GM19324 (cell line): Measurements from ENCODE around the gene ZNF177.
A peak's percentile ranks its signal among the peaks of the same experiment; 100 is the strongest.
"Not testable (repeated sequence)": the region's sequence is repeated elsewhere in the genome, so short reads cannot be mapped to it uniquely, and the experiment has no call there.

ENCODE experiments used
- ATAC-seq: cut with Tn5 transposase; IDR thresholded peaks from one replicate; pipeline ENCODE4 v1.9.1; 2021; ENCODE audit warnings: mild to moderate bottlenecking, moderate library complexity; ENCODE audit not compliant: unreplicated experiment, low FRiP score

Gene ZNF177

DNA sequence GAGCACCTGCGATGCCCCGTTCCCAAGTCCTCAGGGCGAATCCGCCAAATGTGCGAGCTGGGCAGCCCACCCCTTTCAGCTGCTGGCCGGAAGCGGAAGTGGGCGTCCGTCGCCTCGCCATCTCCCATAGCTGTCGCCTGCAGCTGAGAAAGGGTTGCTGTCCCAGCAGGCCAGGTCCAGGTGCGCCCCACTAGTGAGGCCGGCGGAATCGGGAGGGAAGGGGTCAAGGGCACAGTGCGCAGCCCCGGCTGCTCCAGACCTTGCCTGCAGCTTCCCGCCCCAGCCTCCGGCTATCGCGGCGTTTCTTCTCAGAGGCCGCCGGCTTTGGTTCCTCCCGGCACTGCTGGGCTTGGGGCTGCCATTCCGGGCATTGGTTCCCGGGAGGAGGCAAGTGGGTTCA is at the start of gene ZNF177:
TSS of gene ZNF177 (plus strand) at position 109 of the 400 bp plus-strand sequence. CDS start 15,299 bp downstream, outside the sequence.
- no peak for ATAC-seq

DNA sequence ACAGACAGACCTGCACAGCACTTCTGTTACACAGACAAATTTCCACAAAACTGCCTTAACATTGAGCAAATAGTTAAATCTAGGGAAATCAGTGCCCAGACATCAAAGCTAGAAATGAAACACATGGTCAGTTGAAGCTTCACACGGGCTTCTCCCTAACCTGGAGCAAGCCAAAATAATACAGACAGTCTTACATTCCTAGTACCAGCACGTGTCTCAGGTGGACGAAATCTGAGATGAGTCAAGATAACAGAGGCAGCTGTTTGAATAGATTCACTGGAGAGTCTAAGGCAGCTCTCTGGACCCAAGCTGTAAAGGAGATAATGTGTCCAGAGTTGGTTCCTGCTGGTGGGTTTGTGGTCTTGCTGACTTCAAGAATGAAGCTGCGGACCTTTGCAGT is 49.1 kb upstream of the ZNF177 start:
- ATAC-seq, result no peak

DNA sequence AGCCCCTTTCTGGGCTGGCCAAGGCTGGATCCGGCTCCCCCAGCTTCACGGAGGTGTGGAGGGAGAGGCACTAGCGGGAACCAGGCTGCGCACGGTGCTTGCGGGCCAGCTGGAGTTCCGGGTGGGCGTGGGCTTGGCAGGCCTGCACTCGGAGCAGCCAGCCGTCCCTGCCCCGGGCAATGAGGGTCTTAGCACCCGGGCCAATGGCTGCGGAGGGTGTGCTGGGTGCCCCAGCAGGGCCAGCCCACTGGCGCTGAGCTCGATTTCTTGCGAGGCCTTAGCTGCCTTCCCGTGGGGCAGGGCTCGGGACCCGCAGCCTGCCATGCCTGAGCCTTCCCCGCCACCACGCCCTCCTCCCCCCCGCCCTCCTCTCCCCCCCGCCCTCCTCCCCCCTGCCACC is 41.5 kb upstream of the ZNF177 start:
- no peak for ATAC-seq

DNA sequence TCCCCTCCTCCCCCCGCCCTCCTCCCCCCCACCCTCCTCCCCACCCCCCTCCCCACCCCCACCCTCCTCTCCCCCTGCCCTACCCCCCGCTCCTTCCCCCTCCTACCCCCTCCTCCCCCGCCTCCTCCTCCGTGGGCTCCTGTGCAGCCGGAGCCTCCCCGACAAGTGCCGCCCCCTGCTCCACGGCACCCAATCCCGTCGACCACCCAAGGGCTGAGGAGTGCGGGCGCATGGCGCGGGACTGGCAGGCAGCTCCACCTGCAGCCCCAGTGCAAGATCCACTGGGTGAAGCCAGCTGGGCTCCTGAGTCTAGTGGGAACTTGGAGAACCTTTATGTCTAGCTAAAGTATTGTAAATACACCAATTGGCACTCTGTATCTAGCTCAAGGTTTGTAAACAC is 41.1 kb upstream of the ZNF177 start:
- ATAC-seq, result not testable (repeated sequence)

DNA sequence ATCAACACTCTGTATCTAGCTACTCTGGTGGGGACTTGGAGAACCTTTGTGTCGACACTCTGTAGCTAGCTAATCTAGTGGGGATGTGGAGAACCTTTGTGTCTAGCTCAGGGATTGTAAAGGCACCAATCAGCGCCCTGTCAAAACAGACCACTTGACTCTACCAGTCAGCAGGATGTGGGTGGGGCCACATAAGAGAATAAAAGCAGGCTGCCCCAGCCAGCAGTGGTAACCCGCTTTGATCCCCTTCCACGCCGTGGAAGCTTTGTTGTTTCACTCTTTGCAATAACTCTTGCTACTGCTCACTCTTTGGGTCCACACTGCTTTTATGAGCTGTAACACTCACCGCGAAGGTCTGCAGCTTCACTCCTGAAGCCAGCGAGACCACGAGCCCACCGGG is 40.6 kb upstream of the ZNF177 start:
- not testable (repeated sequence) for ATAC-seq

DNA sequence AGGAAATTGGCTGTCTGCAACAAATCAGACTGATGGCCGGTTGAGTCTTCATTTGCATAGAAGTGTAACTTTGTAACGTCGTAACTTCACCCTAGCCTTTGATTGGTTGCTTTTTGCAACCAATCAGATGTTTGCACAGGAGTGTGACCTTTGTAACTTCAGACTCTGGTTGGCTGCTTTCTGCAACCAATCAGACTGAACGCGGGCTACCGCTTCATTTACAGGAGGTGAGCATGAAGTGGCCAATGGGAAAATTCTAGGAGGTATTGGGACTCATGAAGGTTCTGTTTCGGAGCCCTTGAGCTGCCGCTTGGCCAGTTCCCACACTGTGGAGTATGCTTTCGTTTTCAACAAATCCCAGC is 39.3 kb upstream of the ZNF177 start:
- peak; percentile 27 for ATAC-seq

DNA sequence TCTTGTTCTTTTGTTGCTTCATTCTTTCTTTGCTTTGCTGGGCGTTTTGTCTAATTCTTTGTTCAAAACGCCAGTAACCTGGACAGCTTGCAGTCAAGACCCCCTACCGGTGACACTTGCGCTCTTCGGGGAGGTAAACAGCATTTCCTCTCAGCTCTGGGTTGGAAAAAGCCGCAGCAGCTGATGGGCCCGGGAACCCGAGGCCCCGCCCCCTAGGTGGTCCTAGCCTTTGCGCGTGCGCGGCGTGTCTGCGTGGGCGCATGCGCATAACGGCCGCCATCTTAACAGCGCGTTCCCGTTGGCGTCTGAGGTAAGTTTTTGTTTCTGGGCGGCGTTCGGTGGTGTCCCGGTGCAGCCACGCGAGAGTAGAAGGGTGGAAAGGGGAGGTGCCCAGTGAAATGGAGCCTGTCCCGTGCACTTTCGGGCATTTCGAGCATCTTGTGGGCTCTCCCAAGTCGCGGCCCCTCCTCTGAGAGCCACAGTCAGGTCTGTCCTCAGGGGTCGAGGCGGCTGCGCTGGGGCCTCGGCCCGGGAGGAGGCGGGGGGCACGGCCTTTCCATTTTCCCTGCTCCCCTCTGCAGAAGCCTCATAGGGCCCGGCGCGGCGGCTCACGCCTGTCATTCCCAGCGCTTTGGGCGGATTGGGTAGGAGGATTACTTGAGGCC is 38.8 kb upstream of the ZNF177 start, which contains the start of gene ZNF559:
TSS of gene ZNF559 (plus strand) at position 261 of the 665 bp plus-strand sequence. CDS start 14,371 bp downstream, outside the sequence.
- peak; percentile 84 for ATAC-seq

DNA sequence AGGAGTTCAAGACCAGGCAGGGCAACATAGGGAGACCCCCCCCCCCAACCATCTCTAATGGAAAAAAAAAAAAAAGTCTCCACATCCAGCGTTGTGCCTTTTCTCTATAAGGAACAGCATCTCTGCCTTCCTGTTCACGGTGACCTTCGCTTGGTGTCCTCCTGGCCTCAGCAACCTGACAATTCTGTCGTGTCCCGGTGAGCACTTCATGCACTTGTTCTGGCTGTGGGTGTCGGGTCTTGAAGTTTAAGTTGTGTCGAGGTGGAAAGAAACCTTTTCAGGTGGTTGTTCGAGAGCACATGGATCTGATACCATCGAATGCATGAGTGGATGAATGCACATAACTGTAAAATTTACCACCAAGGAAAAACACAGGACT is 38.2 kb upstream of the ZNF177 start:
- ATAC-seq, result no peak

DNA sequence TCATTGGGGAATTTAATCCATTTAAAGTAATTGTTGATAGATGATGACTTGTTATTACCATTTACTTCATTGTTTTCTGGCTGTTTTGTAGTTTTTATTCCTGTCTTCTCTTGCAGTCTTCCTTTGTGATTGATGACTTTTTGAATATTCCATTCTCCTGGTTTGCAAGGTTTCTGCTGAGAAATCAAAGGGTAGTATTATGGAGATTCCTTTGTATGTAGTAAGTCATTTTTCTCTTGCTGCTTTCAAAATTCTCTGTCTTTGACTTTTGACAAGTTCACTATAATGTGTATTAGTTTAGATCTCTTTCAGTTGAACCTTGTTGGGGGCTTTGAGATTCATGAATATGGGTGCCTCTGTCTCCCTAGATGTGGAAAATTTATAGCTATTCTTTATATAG is 32.8 kb upstream of the ZNF177 start:
- ATAC-seq, result no peak

DNA sequence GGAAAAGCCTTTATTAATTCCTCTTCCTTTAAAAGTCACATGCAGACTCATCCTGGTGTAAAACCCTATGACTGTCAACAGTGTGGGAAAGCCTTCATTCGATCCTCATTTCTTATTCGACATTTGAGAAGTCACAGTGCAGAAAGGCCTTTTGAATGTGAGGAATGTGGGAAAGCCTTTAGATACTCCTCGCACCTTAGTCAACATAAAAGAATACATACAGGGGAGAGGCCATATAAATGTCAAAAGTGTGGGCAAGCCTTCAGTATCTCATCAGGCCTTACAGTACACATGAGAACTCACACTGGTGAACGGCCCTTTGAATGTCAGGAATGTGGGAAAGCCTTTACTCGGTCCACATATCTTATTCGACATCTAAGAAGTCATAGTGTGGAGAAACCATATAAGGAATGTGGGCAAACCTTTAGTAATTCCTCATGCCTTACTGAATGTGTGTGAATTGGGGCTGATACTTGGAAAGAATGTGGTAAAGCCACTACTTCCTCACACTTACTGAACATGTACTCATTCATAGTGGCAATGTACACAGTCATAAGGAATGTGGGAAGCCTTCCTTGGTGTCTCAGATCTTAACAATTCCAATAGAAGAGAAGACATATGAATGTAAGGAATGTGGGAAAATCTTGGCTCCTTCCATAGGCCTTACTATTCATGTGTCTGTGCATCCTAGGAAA is 20.1 kb upstream of the ZNF177 start:
- no peak for ATAC-seq

DNA sequence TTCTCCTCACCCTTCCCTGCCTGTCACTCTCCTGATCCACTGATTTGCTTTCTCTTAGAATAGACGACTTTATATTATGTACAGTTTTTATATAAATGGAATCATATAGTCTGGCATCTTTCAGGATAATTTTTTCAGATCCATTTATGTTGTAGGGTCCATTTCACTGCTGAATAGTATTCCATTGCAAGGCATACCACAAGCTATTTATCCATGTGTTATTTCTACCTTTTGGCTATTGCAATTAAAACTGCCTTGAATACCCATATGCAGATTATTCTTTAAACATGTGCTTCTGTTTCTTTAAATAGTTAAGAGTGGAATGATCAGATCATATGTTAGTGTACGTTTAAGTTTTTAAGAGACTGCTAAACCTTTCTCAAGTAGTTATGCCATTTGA is 17.8 kb upstream of the ZNF177 start:
- ATAC-seq, result no peak

DNA sequence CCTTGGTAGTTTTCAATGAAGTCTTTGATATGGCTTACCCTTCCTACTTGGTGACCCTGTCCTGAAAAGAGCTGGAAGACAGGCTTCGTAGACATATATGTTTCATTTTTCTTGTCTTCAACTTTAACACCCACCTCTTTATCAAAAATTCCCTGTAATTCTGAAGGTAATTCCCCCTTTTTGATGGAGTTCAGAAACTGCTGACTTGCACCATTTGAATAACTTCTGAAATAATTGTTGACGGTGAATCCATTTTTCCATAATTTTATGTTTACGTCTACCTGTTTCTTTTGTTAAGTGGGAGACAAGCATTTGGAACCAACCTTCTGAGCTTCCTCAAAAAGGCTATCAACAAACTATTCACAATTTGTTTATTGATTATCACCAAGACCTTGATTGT is 14.6 kb upstream of the ZNF177 start:
- no peak for ATAC-seq

DNA sequence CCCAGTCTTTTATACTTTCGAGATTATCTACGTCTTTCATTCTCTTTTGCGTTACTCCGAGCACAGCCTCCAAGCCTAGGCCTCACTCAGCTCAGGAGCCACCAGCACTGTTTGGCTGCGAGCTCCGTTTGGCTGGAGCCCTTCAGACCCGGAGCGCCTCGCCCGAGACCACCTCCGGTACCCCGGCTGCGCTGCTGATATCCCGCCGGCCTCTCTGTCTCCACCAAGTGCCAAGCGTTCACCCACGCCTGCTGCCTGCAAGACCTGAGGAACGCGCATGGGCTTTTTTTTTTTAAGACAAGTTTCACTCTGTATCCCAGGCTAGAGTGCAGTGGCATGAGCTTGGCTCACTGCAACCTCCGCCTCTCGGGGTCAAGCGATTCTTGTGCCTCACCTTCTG is 14.1 kb upstream of the ZNF177 start:
- ATAC-seq, result no peak

DNA sequence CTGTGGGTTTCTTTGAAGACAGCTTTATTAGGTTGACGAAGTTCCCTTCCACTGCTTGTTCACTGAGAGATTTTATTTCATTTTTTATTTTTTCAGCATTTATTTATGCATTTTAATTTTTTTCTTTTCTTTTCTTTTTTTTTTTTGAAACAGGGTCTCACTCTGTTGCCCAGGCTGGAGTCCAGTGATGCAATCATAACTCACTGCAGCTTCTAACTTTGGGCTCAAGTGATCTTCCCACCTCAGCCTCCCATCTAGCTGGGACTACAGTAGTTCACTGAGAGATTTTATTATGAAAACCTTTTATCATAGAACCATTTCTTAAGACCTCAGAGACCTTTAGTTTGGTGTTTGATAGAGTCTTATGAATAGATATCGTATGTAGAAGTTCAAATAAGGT is 10.3 kb upstream of the ZNF177 start:
- ATAC-seq, result no peak

DNA sequence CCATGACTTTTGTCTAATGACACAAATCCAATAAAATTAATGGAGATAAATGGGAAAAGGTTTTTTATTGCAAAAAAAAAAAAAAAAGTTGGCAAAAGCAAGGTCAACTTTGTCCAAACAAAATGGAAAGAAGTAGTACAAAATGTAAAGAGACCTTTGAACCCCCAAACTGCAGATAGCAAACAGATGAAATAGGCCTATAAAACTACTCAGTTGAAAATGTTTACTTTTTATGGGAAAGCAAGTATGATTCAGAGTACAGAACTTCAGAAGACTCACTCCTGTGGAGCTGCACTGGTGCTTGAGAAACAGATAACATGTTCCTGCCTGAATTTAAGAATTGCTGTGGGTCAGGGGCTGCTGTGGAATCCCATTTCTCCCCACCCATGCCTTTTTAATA is 9.8 kb upstream of the ZNF177 start:
- no peak for ATAC-seq

DNA sequence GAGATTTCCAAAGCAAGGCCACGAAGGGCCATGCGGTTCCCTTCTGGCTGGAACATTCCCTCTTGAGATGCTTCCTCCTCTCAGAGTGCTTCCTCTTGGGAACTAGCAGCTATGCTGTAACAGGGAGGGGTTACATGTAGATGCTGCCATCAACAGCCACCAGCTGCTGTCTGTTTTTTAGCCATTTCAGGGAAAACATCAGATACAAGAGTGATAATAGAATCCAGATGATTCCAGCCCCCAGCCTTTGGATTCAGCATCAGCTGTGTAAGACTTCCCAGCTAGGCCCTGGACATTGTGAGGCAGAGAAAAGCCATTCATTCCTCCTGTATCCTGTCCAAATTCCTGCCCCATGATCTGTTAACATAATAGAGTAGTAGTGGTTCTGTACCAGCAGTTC is 8.2 kb upstream of the ZNF177 start:
- no peak for ATAC-seq

DNA sequence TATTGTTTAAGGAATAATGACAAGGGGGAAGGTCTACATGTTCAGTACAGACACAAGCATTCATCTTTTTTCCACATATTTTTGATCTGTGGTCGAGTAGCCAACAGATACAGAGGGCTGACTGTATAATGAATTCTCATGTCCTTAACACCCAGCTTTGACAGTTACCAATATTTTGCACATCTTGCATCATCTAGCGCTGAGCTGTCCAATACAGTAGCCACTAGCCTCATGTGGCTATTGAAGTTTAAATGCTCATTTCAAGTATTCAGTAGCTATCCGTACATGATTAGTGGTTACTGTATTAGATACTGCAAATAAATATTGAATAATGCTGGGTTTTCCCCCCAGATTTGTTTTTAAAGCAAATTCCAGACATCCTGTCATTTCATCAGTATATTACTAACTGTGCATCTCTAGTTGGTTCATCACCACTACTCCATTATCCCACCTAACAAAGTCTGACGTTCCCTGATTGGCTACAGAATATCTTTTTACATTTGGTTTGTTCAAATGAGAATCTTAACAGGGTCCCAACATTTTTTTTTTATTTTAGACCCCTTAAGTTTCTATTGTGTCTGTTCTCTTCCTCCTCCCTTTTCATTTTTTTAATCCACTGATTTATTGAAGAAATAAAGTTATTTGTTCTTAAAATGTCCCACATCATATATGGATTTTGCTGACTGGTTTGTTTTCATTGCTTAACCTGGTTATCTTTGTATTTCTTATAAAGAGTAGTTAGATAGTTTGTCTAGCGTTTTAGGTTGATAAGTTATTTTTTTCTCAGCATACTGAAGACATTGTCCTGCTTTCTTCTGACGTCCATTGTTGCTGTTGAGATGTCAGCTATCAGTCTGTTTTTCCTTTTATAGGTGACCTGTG is 8.2 kb downstream of the ZNF177 start:
- ATAC-seq, result no peak

DNA sequence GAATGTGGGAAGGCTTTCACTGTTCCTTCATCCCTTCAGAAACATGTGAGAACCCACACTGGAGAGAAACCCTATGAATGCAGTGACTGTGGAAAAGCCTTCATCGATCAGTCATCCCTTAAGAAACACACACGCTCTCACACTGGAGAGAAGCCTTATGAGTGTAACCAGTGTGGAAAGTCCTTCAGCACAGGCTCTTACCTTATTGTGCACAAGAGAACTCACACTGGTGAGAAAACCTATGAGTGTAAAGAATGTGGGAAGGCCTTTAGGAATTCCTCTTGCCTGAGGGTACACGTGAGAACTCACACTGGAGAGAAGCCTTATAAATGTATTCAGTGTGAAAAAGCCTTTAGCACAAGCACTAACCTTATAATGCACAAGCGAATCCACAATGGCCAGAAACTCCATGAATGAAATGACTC is 18.6 kb downstream of the ZNF177 start:
- ATAC-seq, result no peak

DNA sequence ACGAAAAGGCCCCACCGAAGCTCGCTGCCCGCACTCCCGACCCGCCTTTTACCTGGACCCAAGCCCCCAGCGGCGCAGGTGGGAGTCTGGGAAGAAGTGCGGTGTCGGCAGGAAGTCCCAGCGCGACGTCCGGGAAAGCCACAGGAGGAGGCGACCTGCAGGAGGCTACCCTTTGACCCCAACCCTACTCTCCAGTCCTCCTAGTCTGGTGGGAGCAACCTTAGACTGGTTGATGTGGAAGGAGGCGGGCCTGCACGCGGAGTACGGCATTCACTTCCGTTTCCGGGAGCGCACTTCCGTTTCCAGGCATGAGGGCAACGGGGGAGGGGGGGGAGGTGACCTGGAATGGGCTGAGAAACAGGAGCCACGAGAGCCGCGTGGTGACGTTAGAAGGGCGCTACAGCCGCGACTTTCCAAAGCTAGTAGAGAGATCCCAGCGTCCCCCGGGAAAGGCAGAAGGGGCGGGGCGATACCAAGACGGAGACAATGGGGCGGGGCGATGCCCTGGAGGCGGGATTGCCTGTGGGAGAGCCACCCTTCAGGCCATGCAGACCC is 44.1 kb downstream of the ZNF177 start:
- ATAC-seq, result no peak

DNA sequence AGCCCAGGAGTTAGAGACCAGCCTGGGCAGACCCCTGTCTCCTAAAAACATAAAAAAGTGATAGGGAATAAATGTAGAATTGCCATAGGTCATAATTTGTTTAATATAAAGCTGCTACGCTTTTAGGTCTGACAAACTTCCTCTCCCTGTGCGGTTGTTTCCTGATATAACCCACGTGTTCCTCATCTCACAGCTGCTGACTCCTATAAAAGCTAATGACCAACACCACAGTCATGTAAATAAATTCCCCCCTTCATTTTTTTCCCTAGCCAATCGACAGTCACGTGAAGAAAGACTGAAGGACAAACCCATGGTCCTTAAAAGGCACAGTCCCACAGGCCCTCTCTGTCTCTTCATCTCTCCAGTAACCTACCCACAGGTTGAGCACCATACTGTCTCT is 45.0 kb downstream of the ZNF177 start:
- ATAC-seq, result no peak
